Heart left ventricle (tissue), 16 donors: Measurements from ENCODE around the gene PLA2R1. TPM values are rescaled to one million over a fixed set of nuclear protein-coding genes. Genes with fewer than 3 reads are reported as not detected.

Experiments
- ATAC-seq, 4 donors: fragments of 200-7000 bp; cut with Tn5 transposase; one replicate each; pipeline ENCODE4 v1.9.1; 2020 to 2022; ENCODE audit warnings: moderate library complexity in 4 of 4, mild to moderate bottlenecking in 3 of 4, moderate number of reproducible peaks in 1 of 4
- DNase-seq, 5 donors: peaks; one replicate each; pipeline ENCODE4 v3.0.0-alpha.2; 2020
- H3K27ac ChIP-seq, 12 donors: fragments of 200-600 bp; sonication (generic) in 4 of 12; one replicate each; pipeline versions ENCODE4 v1.5.0 to v1.8.0; 2016 to 2022; ENCODE audit warnings: mild to moderate bottlenecking in 2 of 12
- H3K27me3 ChIP-seq, 9 donors: fragments of 200-600 bp; sonication (generic) in 2 of 9; one replicate each; pipeline versions ENCODE4 v1.5.1 to v1.8.0; 2016 to 2022; ENCODE audit warnings: mild to moderate bottlenecking in 3 of 9
- H3K36me3 ChIP-seq, 9 donors: fragments of 200-600 bp; sonication (generic) in 2 of 9; one replicate each; pipeline versions ENCODE4 v1.5.0 to v1.8.0; 2018 to 2022; ENCODE audit warnings: mild to moderate bottlenecking in 2 of 9
- H3K4me1 ChIP-seq, 12 donors: fragments of 200-600 bp; sonication (generic) in 4 of 12; one replicate each; pipeline versions ENCODE4 v1.5.0 to v1.8.0; 2016 to 2022; ENCODE audit warnings: mild to moderate bottlenecking in 3 of 12
- H3K4me3 ChIP-seq, 12 donors: fragments of 200-600 bp; sonication (generic) in 4 of 12; one replicate each; pipeline versions ENCODE4 v1.5.0 to v1.8.0; 2017 to 2022; ENCODE audit warnings: mild to moderate bottlenecking in 9 of 12, moderate library complexity in 4 of 12
- H3K9me3 ChIP-seq, 12 donors: fragments of 200-600 bp; sonication (generic) in 4 of 12; one replicate each; pipeline versions ENCODE4 v1.5.0 to v1.8.0; 2016 to 2022; ENCODE audit warnings: mild to moderate bottlenecking in 1 of 12
- CTCF ChIP-seq, 12 donors: fragments of 200-600 bp; sonication (generic) in 4 of 12; IDR thresholded peaks; one replicate each; pipeline versions ENCODE4 v1.5.0 to v1.8.0; 2018 to 2022; ENCODE audit warnings: antibody characterized with exemption in 12 of 12, mild to moderate bottlenecking in 5 of 12
- POLR2A ChIP-seq, 2 donors: fragments of 450-650 bp; IDR thresholded peaks; one replicate each; pipeline ENCODE4 v1.6.1; 2017; ENCODE audit warnings: antibody characterized with exemption in 2 of 2, mild to moderate bottlenecking in 2 of 2, moderate library complexity in 2 of 2
- WGBS, 4 donors: extraction: QIAGEN DNeasy Blood & Tissue Kit in 2 of 4; methylation state at CpG; one replicate each; pipeline versions ENCODE4 v1.1.5 to v1.1.7; 2013 to 2018; 5-methylcytosine and 5-hydroxymethylcytosine counted together
- intact Hi-C, 10 donors: fragments of 100-400 bp; cut with DNase I; formaldehyde crosslinking; loops; one replicate each; pipeline versions ENCODE4 v1.11.1 to v1.14.2; 2022
- polyA plus RNA-seq, 2 donors: library from polyadenylated mRNA; stranded (reverse); fragments of 200-250 nt; gene quantifications; one replicate each; pipeline ENCODE4 v1.2.3, GENCODE V29; 2013
- total RNA-seq, 9 donors: library from RNA; depleted of rRNA in 2 of 9; stranded (reverse); fragments of >200 nt in 2 of 9; fragmentation: NEBNext Ultra II Directional in 3 of 9; extraction: Animal tissue kit (Norgen Biotek cat#: 25700) in 3 of 9; gene quantifications; one replicate each; pipeline versions ENCODE4 v1.1.0 to v1.2.4, GENCODE V29; 2016 to 2023
- donor health status: ischemic (EF 13 %, LVEDD 7.1; RV severe dilation, severe dysfunction).
- donor health status: healthy with polysubstance abuse.
- donor health status: DM: no; HTN: yes; CAD: no.
- donor health status: DM: no; HTN: no; CAD: no.
- donor health status: ischemic (EF 25% LVEDD 6.9; RV normal size, moderate dysfunction).
- donor health status: ischemic (EF 25% LVEDD 5.7; RV mildly dilated, moderate dysfunction).
- donor health status: healthy.
- donor health status: DM: yes; HTN: yes; CAD: no.
- donor health status: ischemic (EF 35%, LVEDD 5.7; RV mildly dilated, moderate dysfunction).
- donor health status: nonischemic (EF 11% LVEDD 7.7; RV severe dilation, severe dysfunction).
- donor health status: DM: yes; HTN: yes; CAD: no.
- donor health status: PGD.
- donor health status: ischemic (EF 29% LVEDD 5.4; RV normal size, mild dysfunction).
- donor health status: nonischemic (EF 23%, LVEDD 6.1; RV moderate dilation, normal function).

Gene PLA2R1
- total and polyA plus RNA-seq, 11 donors, result 0.36 to 4.7 (median 2.1) TPM

- H3K4me3 ChIP-seq, result no peak overlapping the region
- H3K27ac ChIP-seq, result no peak overlapping the region
- H3K4me1 ChIP-seq, result peaks cover 0 to 35% (median 9%) of the 10 kb centered on the region in 12 donors
- H3K36me3 ChIP-seq, result peaks cover 0 to 9% (median 0%) of the 10 kb centered on the region in 9 donors
- no peaks in the 10 kb centered on the region for H3K27me3 ChIP-seq
- TF ChIP-seq CTCF (IDR thresholded peaks at IDR 0.05) (no peak), POLR2A (IDR thresholded peaks at IDR 0.05) (no peak)
- DNase-seq (no peak), ATAC-seq (peak in 2 of 4 donors; percentile 36 to 37)
- no peaks in the 10 kb centered on the region for H3K9me3 ChIP-seq
- intact Hi-C loops, result no loop called here
- WGBS, 4 donors, result 50 to 96% (median 72%) methylated on average over 1 to 2 of the region's 2 CpGs
These were observed 33.2 kb downstream of the PLA2R1 start for GRCh38 chr2:160029270-160029628.

DNA sequence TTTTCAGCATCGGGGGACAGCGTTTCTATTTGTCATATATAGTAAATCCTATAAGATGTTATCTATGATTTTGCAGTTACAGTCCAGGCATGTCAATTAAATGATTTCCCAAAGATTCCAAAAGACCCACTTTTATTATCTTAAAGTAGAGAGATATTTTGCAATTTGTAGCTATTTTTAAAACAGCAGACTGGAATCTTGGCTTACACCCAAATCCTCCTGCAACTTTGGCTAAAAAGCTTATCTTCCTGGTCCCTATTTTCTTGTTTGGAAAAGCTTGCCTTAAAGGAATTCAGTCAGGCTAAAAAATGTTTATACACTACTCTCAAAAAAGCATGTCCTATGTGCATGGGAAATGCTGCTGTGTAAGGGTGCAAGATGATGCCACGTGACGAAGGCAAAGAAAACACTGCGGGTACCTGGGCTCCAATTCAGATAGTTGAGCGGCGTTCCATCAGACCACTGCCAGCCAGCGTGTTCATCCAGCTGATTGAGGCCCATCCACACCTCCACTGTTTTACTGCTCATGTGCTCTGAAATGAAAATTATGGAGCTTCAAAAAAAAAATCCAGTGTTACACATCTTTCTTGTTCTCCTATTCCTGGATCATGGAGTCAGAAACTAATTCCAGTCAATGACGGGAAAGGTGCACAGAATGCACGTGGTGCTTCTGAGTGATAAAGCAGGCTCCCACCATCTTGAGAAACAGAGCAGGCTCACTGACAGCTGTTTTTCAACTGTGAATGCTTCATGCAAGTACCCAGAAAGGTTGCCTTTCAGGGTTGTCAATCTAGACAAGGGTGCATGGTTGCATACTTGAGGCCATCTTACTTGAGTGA lies 33.8 kb downstream of the PLA2R1 start:
- peak overlapping the region in 1 of 12 donors; percentile 12 for H3K27ac ChIP-seq
- ATAC-seq (peak in 3 of 4 donors; percentile 49 to 67 (median 62)), DNase-seq (no peak)
- H3K27me3 ChIP-seq, result no peaks in the 10 kb centered on the region
- H3K36me3 ChIP-seq, result peaks cover 0 to 9% (median 0%) of the 10 kb centered on the region in 9 donors
- H3K9me3 ChIP-seq, result no peaks in the 10 kb centered on the region
- peaks cover 0 to 29% (median 9%) of the 10 kb centered on the region in 12 donors for H3K4me1 ChIP-seq
- 29 to 44% (median 37%) methylated on average over 10 of the region's 10 CpGs for WGBS, 4 donors
- TF ChIP-seq CTCF (IDR thresholded peaks at IDR 0.05) (no peak), POLR2A (IDR thresholded peaks at IDR 0.05) (no peak)
- no peak overlapping the region for H3K4me3 ChIP-seq
- intact Hi-C loops, result no loop called here

DNA sequence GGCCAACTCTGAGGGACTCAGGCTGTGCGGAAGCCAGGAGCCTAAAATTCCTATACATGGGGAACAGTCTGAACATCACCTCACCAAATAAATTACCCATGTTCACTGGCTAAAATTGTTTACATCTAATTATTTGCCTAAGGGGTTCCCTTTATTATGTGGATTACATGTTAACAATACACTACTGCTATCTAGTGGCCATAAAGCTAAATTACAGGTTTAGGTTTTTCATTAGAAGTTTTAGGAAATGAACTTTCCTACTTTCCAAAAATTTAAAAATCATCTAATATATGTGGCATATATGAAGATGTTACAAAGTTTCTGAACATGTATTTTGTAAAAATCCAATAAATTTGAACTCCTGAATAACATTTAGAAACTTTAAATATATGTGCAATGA lies 40.3 kb downstream of the PLA2R1 start:
- Histone ChIP-seq H3K27me3 (no peaks in the 10 kb centered on the region), H3K4me1 (peaks cover 0 to under 1% (median 0%) of the 10 kb centered on the region in 12 donors), H3K4me3 (no peak overlapping the region), H3K27ac (no peak overlapping the region), H3K36me3 (peaks cover 0 to 20% (median 0%) of the 10 kb centered on the region in 9 donors), H3K9me3 (peaks cover 0 to 15% (median 4%) of the 10 kb centered on the region in 12 donors)
- ATAC-seq, result no peak
- TF ChIP-seq CTCF (IDR thresholded peaks at IDR 0.05) (peak in 4 of 12 donors; percentile 18 to 38 (median 24)), POLR2A (IDR thresholded peaks at IDR 0.05) (no peak)
- no peak for DNase-seq
- 95 to 100% (median 98%) methylated on average over 1 of the region's 1 CpG for WGBS, 4 donors
- intact Hi-C loops, result no loop called here

DNA sequence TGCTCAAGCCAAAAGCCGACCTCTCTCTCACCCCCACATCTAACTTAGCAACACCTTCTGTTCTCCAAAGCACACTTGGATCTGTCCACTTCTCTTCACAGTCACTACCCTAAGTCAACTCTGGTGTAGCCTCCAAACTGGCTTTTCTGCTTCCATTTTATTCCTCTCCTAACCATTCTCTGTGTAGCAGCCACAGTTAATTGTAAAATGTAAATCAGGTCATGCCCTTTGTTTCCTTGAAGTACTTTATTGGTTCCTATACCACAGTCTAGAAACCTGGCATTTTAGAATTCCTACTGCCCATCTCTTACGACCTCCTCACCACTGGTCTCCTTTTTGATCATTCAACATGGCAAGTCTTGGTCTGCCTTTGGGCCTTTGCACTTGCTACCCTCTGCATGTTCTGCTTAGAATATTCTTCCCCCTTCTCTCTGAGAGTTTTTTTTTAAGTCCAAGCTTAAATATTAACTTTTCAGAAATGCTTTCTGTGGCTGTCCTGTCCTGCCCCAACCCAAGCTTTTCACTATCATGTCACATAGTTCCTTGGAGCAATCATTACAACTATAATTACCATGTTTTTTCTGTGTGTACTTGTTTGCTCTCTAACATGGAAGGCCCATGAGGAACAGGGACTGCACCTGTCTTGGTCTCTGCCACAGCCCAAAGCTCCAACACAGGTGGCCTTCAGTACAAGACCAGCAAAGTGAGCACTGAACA lies 42.9 kb downstream of the PLA2R1 start:
- WGBS, 4 donors, result 91 to 93% (median 92%) methylated on average over 2 of the region's 2 CpGs
- intact Hi-C loops, result no loop called here

More for the DNA sequence above, 42.9 kb downstream of the PLA2R1 start:
- Histone ChIP-seq H3K4me3 (no peak overlapping the region), H3K4me1 (no peaks in the 10 kb centered on the region), H3K36me3 (peaks cover 0 to 32% (median 0%) of the 10 kb centered on the region in 9 donors), H3K27me3 (no peaks in the 10 kb centered on the region), H3K27ac (no peak overlapping the region), H3K9me3 (peaks cover 0 to 15% (median 4%) of the 10 kb centered on the region in 12 donors)
- DNase-seq (no peak), ATAC-seq (no peak)
- TF ChIP-seq POLR2A (IDR thresholded peaks at IDR 0.05), result no peak
- no peak for TF ChIP-seq CTCF (IDR thresholded peaks at IDR 0.05)
